Mesenchymal stem cell (in vitro differentiated cells and primary cell): Measurements from ENCODE around the gene INPP5A.

ENCODE experiments used
- DNase-seq: peaks from one replicate; pipeline ENCODE4 v3.0.0-alpha.2; 2013
- H2AFZ ChIP-seq: one replicate; pipeline ENCODE4 v1.6.1; 2013; ENCODE audit warnings: low read depth, mild to moderate bottlenecking, control low read depth, inconsistent platforms, low read length, moderate library complexity
- H2AK5ac ChIP-seq: 2 replicates; pipeline ENCODE4 v1.6.1; 2013; ENCODE audit warnings: low read length, moderate library complexity, mild to moderate bottlenecking, inconsistent platforms; ENCODE audit not compliant: severe bottlenecking
- H2BK120ac ChIP-seq: one replicate; pipeline ENCODE4 v1.6.1; 2013; ENCODE audit warnings: low read depth, mild to moderate bottlenecking, inconsistent platforms, low read length, moderate library complexity
- H2BK12ac ChIP-seq, 2 experiments: one replicate each; pipeline ENCODE4 v1.6.1; 2013; ENCODE audit warnings: inconsistent platforms in 2 of 2, low read length in 2 of 2, mild to moderate bottlenecking in 2 of 2, moderate library complexity in 2 of 2, control low read depth in 1 of 2
- H2BK15ac ChIP-seq: one replicate; pipeline ENCODE4 v1.6.1; 2013; ENCODE audit warnings: mild to moderate bottlenecking, low read depth, inconsistent platforms; ENCODE audit not compliant: poor library complexity, severe bottlenecking
- H2BK5ac ChIP-seq: 2 replicates; pipeline ENCODE4 v1.6.1; 2013; ENCODE audit warnings: low read depth, mild to moderate bottlenecking, low read length, control low read depth, inconsistent platforms; ENCODE audit not compliant: poor library complexity, severe bottlenecking
- H3K14ac ChIP-seq, 2 experiments: one replicate each; pipeline ENCODE4 v1.6.1; 2013; ENCODE audit warnings: inconsistent platforms in 2 of 2, low read length in 2 of 2, control low read depth in 1 of 2, mild to moderate bottlenecking in 1 of 2, moderate library complexity in 1 of 2
- H3K18ac ChIP-seq, 2 experiments: one replicate each; pipeline ENCODE4 v1.6.1; 2013; ENCODE audit warnings: inconsistent platforms in 2 of 2, low read length in 2 of 2, control low read depth in 1 of 2, low read depth in 1 of 2, mild to moderate bottlenecking in 1 of 2
- H3K23ac ChIP-seq, 2 experiments: one replicate each; pipeline ENCODE4 v1.6.1; 2013; ENCODE audit warnings: inconsistent platforms in 2 of 2, low read length in 2 of 2, mild to moderate bottlenecking in 2 of 2, moderate library complexity in 2 of 2, control low read depth in 1 of 2
- H3K27ac ChIP-seq: 2 replicates; pipeline ENCODE4 v1.5.1; 2013; ENCODE audit warnings: mild to moderate bottlenecking, moderate library complexity, low read length, control low read depth, inconsistent platforms; ENCODE audit not compliant: poor library complexity, severe bottlenecking
- H3K27me3 ChIP-seq, 2 experiments: 2 replicates each; pipeline versions ENCODE4 v1.6.1 to v1.7.0; 2013; ENCODE audit warnings: low read length in 2 of 2, mild to moderate bottlenecking in 2 of 2, moderate library complexity in 2 of 2, control low read depth in 1 of 2, inconsistent platforms in 1 of 2; ENCODE audit not compliant: control insufficient read depth in 1 of 2, insufficient read depth in 1 of 2
- H3K36me3 ChIP-seq, 2 experiments: 2 replicates each; pipeline versions ENCODE4 v1.6.1 to v1.7.0; 2013; ENCODE audit warnings: low read length in 2 of 2, control low read depth in 1 of 2, inconsistent platforms in 1 of 2, low read depth in 1 of 2, mild to moderate bottlenecking in 1 of 2; ENCODE audit not compliant: insufficient read depth in 2 of 2, control insufficient read depth in 1 of 2
- H3K4ac ChIP-seq, 2 experiments: one replicate each; pipeline ENCODE4 v1.6.1; 2013; ENCODE audit warnings: inconsistent platforms in 2 of 2, low read length in 2 of 2, mild to moderate bottlenecking in 2 of 2, moderate library complexity in 2 of 2, control low read depth in 1 of 2, low read depth in 1 of 2
- H3K4me1 ChIP-seq: 2 replicates; pipeline ENCODE4 v1.6.1; 2013; ENCODE audit warnings: low read depth, low read length, control low read depth; ENCODE audit not compliant: control insufficient read depth, insufficient read depth
- H3K4me2 ChIP-seq: 2 replicates; pipeline ENCODE4 v1.6.1; 2013; ENCODE audit warnings: low read length, mild to moderate bottlenecking, inconsistent platforms; ENCODE audit not compliant: poor library complexity, severe bottlenecking
- H3K4me3 ChIP-seq, 2 experiments: 2 replicates each; pipeline versions ENCODE4 v1.5.1 to v1.7.0; 2013; ENCODE audit warnings: low read length in 2 of 2, mild to moderate bottlenecking in 2 of 2, control low read depth in 1 of 2, low read depth in 1 of 2; ENCODE audit not compliant: insufficient read depth in 1 of 2
- H3K79me1 ChIP-seq: replicated peaks from 2 replicates; pipeline ENCODE4 v1.6.1; 2013; ENCODE audit warnings: mild to moderate bottlenecking, control low read depth, low read length, inconsistent platforms; ENCODE audit not compliant: poor library complexity, severe bottlenecking
- H3K9ac ChIP-seq: 2 replicates; pipeline ENCODE4 v1.7.0; 2013; ENCODE audit warnings: mild to moderate bottlenecking, low read length, moderate library complexity
- H3K9me3 ChIP-seq: 2 replicates; pipeline ENCODE4 v1.7.0; 2013; ENCODE audit warnings: mild to moderate bottlenecking, low read length; ENCODE audit not compliant: control insufficient read depth
- H4K8ac ChIP-seq: one replicate; pipeline ENCODE4 v1.6.1; 2013; ENCODE audit warnings: inconsistent platforms, mild to moderate bottlenecking, low read length, moderate library complexity
- H4K91ac ChIP-seq: one replicate; pipeline ENCODE4 v1.6.1; 2013; ENCODE audit warnings: mild to moderate bottlenecking, low read length, inconsistent platforms
- WGBS: methylation state at CpG from one replicate; pipeline ENCODE4 v1.1.7; 2013; ENCODE audit warnings: mixed read lengths; 5-methylcytosine and 5-hydroxymethylcytosine counted together

Gene INPP5A

DNA sequence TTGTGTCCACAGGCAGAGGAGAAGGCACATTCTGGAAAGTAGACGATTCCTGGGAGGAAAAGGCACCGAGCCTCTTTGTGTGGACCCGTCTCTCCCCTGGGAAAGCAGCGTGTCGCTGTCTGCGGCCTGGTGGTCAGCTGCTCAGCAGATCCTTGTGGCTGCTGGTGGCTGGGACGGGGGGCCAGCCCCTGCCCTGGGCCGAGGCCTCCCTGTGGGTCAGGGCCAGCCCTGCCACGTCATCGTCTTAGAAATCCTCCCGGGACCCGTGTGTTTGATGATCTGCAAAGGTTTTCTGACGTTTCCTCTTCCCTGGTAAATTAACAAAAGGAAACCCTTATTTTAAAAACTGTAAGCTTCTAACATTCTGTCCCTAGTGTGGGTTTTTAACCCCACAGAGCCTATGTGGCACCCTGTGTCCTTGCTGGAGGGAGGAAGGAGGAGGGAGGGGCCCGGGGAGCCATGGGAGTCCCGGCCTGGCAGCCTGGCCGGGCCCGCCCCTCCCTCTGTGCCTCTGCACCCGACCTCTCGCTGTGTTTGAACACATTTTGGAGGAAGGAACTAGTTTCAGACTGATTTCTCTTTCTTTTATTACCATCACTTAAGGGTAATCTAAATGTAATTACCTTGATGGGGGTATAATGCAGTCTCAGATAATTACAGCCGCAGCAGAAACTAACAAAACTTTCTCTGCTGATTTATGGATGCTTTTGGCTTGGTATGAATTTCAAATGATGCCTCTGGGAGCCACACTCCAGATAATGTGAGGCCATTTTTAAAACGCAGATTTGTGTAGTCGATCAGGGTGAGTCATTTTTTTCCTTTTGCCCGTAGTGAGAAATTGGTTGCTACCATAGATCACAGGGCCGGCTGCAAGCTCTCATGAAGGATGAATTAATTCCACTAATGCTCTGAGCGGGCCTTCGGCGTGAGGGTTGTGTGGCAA lies 162.8 kb downstream of the INPP5A start:
- Histone ChIP-seq H3K79me1 (peaks cover 54% of the 10 kb centered on the region), H2AFZ (no peak overlapping the region), H4K91ac (peak overlapping the region; percentile 74), H3K14ac (peak overlapping the region in 1 of 2 experiments; percentile 53), H3K18ac (peak overlapping the region; percentile 71 to 84), H4K8ac (peak overlapping the region; percentile 91), H2BK12ac (peak overlapping the region in 1 of 2 experiments; percentile 22), H3K4me1 (peaks cover 38% of the 10 kb centered on the region), H3K4me3 (peak overlapping the region in 1 of 2 experiments; percentile 35), H3K36me3 (peaks cover 0 to 62% of the 10 kb centered on the region in 2 experiments), H3K27ac (no peak overlapping the region), H2BK120ac (peak overlapping the region; percentile 42), H2AK5ac (no peak overlapping the region), H2BK15ac (no peak overlapping the region), H3K27me3 (no peaks in the 10 kb centered on the region), H3K9ac (peak overlapping the region; percentile 86), H3K23ac (no peak overlapping the region), H3K9me3 (peaks cover 7% of the 10 kb centered on the region), H3K4ac (peak overlapping the region; percentile 20 to 67), H2BK5ac (no peak overlapping the region), H3K4me2 (peak overlapping the region; percentile 3)
- DNase-seq = peak; percentile 75
- WGBS = 47% methylated on average over 21 of the region's 27 CpGs

DNA sequence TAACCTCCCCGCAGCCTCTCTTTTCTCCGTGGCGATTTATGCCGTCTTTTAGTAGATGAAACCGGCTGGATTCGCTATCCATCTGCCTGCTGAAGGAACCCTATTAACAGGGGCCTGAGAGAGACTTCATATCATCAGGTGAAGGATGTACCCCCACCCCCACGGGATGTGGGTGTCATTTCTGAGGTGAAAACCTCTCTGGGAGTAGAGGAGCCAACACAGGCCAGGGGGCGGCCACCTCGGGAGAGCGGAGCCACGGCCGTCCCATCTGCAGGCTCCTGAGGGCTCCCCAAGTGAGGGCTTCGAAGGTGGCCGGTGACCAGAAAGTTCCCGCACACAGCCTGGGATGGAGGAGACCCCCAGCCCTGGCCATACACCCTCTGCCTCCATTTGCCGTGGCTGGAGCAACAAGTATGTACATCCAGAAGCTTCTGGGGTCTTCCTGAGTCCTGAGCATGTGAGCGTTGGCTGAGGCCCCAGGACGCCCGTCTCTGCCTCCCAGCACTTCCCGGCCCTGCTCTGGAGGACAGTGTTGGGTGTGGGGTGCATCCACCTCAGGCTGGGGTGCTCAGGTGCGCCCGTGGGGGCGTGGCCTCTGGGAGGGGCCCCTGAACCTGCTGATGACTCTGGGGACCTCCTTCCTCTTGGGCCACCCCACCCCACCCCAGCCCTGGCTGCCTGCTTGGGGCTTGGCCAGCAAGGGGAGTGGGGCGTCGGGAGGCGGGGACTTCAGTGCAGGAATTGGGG lies 163.7 kb downstream of the INPP5A start:
- Histone ChIP-seq H3K23ac (no peak overlapping the region), H3K4me2 (no peak overlapping the region), H2BK15ac (no peak overlapping the region), H3K27ac (no peak overlapping the region), H2AK5ac (no peak overlapping the region), H2BK12ac (peak overlapping the region; percentile 32 to 48), H3K14ac (no peak overlapping the region), H4K91ac (peak overlapping the region; percentile 28), H2AFZ (no peak overlapping the region), H3K4ac (peak overlapping the region; percentile 10 to 17), H2BK5ac (no peak overlapping the region), H3K9me3 (peaks cover 13% of the 10 kb centered on the region), H3K36me3 (peaks cover 6 to 65% of the 10 kb centered on the region in 2 experiments), H3K79me1 (peaks cover 52% of the 10 kb centered on the region), H3K9ac (peak overlapping the region; percentile 86), H3K4me3 (peak overlapping the region in 1 of 2 experiments; percentile 35), H2BK120ac (no peak overlapping the region), H4K8ac (peak overlapping the region; percentile 74), H3K27me3 (no peaks in the 10 kb centered on the region), H3K4me1 (peaks cover 38% of the 10 kb centered on the region), H3K18ac (peak overlapping the region in 1 of 2 experiments; percentile 30)
- WGBS = 94% methylated on average over 26 of the region's 26 CpGs
- DNase-seq = no peak

DNA sequence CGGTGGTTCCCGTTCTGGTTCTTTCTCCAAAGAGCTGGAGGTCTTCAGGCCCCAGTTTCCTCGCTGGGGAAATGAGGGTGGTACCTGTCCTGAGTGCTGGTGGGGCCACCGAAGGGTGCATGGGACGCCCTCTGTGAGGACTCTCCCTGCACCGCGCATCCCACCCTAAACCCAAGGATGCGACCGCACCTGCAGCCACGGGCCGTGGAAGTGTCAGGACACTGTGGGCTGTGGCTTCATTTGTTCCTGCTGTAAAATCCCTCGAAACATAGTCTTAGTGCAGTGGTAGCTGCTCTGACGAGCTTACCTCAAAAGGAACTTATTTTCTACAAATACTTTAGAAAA lies 164.2 kb downstream of the INPP5A start:
- Histone ChIP-seq H2AK5ac (no peak overlapping the region), H2AFZ (no peak overlapping the region), H3K9me3 (peaks cover 16% of the 10 kb centered on the region), H3K27me3 (no peaks in the 10 kb centered on the region), H3K14ac (no peak overlapping the region), H3K18ac (no peak overlapping the region), H2BK15ac (no peak overlapping the region), H4K8ac (no peak overlapping the region), H3K4me1 (peaks cover 38% of the 10 kb centered on the region), H4K91ac (no peak overlapping the region), H3K9ac (no peak overlapping the region), H2BK12ac (no peak overlapping the region), H2BK5ac (no peak overlapping the region), H3K36me3 (peaks cover 8 to 67% of the 10 kb centered on the region in 2 experiments), H3K4me2 (no peak overlapping the region), H3K79me1 (peaks cover 49% of the 10 kb centered on the region), H2BK120ac (no peak overlapping the region), H3K23ac (no peak overlapping the region), H3K4ac (no peak overlapping the region), H3K4me3 (no peak overlapping the region), H3K27ac (no peak overlapping the region)
- 99% methylated on average over 11 of the region's 13 CpGs for WGBS
- no peak for DNase-seq
